B cell (primary cell): Measurements from ENCODE around the gene WNK2. TPM values are rescaled to one million over a fixed set of nuclear protein-coding genes. Genes with fewer than 3 reads are reported as not detected.

ENCODE experiments used
- ATAC-seq: fragments of 200-7000 bp; cut with Tn5 transposase; one replicate; pipeline ENCODE4 v1.10.0; 2021; ENCODE audit warnings: low read depth, mild to moderate bottlenecking, moderate number of reproducible peaks, moderate library complexity
- CTCF ChIA-PET: fragments of 350-600 bp; sonication (Branson Sonifier 250); formaldehyde crosslinking; loops from one replicate; lab custom pipeline; 2021; ENCODE audit warnings: antibody characterized with exemption, inconsistent platforms; lab: Charles Lee
- POLR2A ChIA-PET: fragments of 350-600 bp; sonication (Branson Sonifier 250); formaldehyde crosslinking; loops from one replicate; lab custom pipeline; 2021; ENCODE audit warnings: antibody characterized with exemption; lab: Charles Lee
- DNase-seq: peaks from one replicate; pipeline ENCODE4 v3.0.0; 2013
- H2AFZ ChIP-seq: 2 replicates; pipeline ENCODE4 v1.6.1; 2012; ENCODE audit warnings: mild to moderate bottlenecking, low read depth, low read length; ENCODE audit not compliant: insufficient read depth, poor library complexity, severe bottlenecking
- H3K27ac ChIP-seq, 2 donors: 1 replicate in 1 of 2; 2 replicates in 1 of 2; pipeline ENCODE4 v1.5.1; 2012 to 2013; ENCODE audit warnings: low read length in 2 of 2, mild to moderate bottlenecking in 2 of 2, moderate library complexity in 1 of 2
- H3K27me3 ChIP-seq, 4 experiments: fragments of 200-600 bp in 1 of 4; sonication (generic) in 1 of 4; replicated peaks in 1 of 4; 1 replicate in 2 of 4; 2 replicates in 2 of 4; pipeline versions ENCODE4 v1.6.1 to v1.7.0; 2013 to 2016; ENCODE audit warnings: low read length in 3 of 4, mild to moderate bottlenecking in 2 of 4, mixed read lengths in 1 of 4, moderate library complexity in 1 of 4; ENCODE audit not compliant: insufficient read depth in 4 of 4, control insufficient read depth in 3 of 4; ENCODE audit errors: control extremely low read depth in 1 of 4
- H3K36me3 ChIP-seq, 2 experiments: replicated peaks in 1 of 2; 1 replicate in 1 of 2; 2 replicates in 1 of 2; pipeline versions ENCODE4 v1.6.1 to v1.7.1; 2013; ENCODE audit warnings: low read length in 1 of 2; ENCODE audit not compliant: insufficient read depth in 2 of 2, control insufficient read depth in 1 of 2; ENCODE audit errors: control extremely low read depth in 1 of 2, extremely low read depth in 1 of 2
- H3K4me1 ChIP-seq, 2 donors: fragments of 200-600 bp in 1 of 2; sonication (generic) in 1 of 2; 1 replicate in 1 of 2; 2 replicates in 1 of 2; pipeline versions ENCODE4 v1.5.1 to v1.6.1; 2013 to 2017; ENCODE audit warnings: low read length in 2 of 2; ENCODE audit not compliant: control insufficient read depth in 2 of 2, insufficient read depth in 2 of 2
- H3K4me2 ChIP-seq: replicated peaks from 2 replicates; pipeline ENCODE3; 2012; ENCODE audit warnings: mild to moderate bottlenecking, low read depth, low read length; ENCODE audit not compliant: poor library complexity, severe bottlenecking
- H3K4me3 ChIP-seq, 5 experiments: fragments of 200-600 bp in 1 of 5; sonication (generic) in 1 of 5; 1 replicate in 3 of 5; 2 replicates in 2 of 5; pipeline versions ENCODE4 v1.5.1 to v1.7.0; 2011 to 2016; ENCODE audit warnings: low read length in 4 of 5, mild to moderate bottlenecking in 4 of 5, low read depth in 2 of 5, control low read depth in 1 of 5, moderate library complexity in 1 of 5; ENCODE audit not compliant: insufficient read depth in 1 of 5; ENCODE audit errors: control extremely low read depth in 1 of 5, extremely low read depth in 1 of 5
- H3K79me2 ChIP-seq: fragments of 200-600 bp; sonication (generic); one replicate; pipeline ENCODE4 v1.6.0; 2016; ENCODE audit warnings: low read length; ENCODE audit not compliant: control insufficient read depth, insufficient read depth
- H3K9ac ChIP-seq: fragments of 200-600 bp; sonication (generic); 2 replicates; pipeline ENCODE4 v1.6.1; 2017; ENCODE audit warnings: mild to moderate bottlenecking, low read length, moderate library complexity
- H3K9me3 ChIP-seq, 3 donors: one replicate each; pipeline versions ENCODE4 v1.6.1 to v1.7.1; 2013; ENCODE audit warnings: low read length in 2 of 3; ENCODE audit not compliant: control insufficient read depth in 2 of 3, insufficient read depth in 1 of 3; ENCODE audit errors: control extremely low read depth in 1 of 3
- H4K20me1 ChIP-seq: 2 replicates; pipeline ENCODE4 v1.6.0; 2012; ENCODE audit warnings: mild to moderate bottlenecking, low read length; ENCODE audit not compliant: insufficient read depth, control insufficient read depth, poor library complexity, severe bottlenecking
- H3K27ac Mint-ChIP-seq: one replicate; pipeline ENCODE4 v1.8.0; 2021; ENCODE audit warnings: mixed read lengths
- H3K27me3 Mint-ChIP-seq: one replicate; pipeline ENCODE4 v1.8.0; 2021; ENCODE audit warnings: mixed read lengths
- H3K4me1 Mint-ChIP-seq: one replicate; pipeline ENCODE4 v1.8.0; 2021; ENCODE audit warnings: mixed read lengths
- H3K4me3 Mint-ChIP-seq: one replicate; pipeline ENCODE4 v1.8.0; 2021; ENCODE audit warnings: mixed read lengths
- H3K9me3 Mint-ChIP-seq: one replicate; pipeline ENCODE4 v1.8.0; 2022; ENCODE audit warnings: mixed read lengths; ENCODE audit not compliant: insufficient read depth
- CTCF ChIP-seq: fragments of 200-600 bp; IDR thresholded peaks from one replicate; pipeline ENCODE4 v1.8.0; 2022; ENCODE audit warnings: antibody characterized with exemption, mild to moderate bottlenecking
- EZH2 ChIP-seq: IDR thresholded peaks from 2 replicates; pipeline ENCODE4 v1.6.1; 2012; ENCODE audit warnings: borderline replicate concordance, low read depth, mild to moderate bottlenecking, moderate library complexity, low read length; ENCODE audit not compliant: insufficient read depth, poor library complexity, severe bottlenecking
- WGBS: methylation state at CpG from one replicate; pipeline ENCODE4 v1.1.5; 2013; ENCODE audit warnings: missing lambda C conversion rate; ENCODE audit not compliant: insufficient coverage; 5-methylcytosine and 5-hydroxymethylcytosine counted together
- intact Hi-C: fragments of 100-400 bp; cut with micrococcal nuclease; formaldehyde crosslinking; loops from one replicate; pipeline ENCODE4 v1.10.0; 2022
- polyA plus RNA-seq: library from polyadenylated mRNA; depleted of rRNA; stranded (reverse); fragments of >200 nt; gene quantifications from 2 replicates; pipeline ENCODE4 v1.2.3, GENCODE V29; 2012
- total RNA-seq, 2 donors: library from RNA; stranded (reverse); fragments of 120-200 nt in 1 of 2; gene quantifications; 1 replicate in 1 of 2; 2 replicates in 1 of 2; pipeline versions ENCODE4 v1.2.3 to v1.2.4, GENCODE V29; 2013 to 2022

The WNK2 gene
- total and polyA plus RNA-seq, 2 donors (not counting 1 experiment from before 2014, with no cell fraction given) = 0.49 TPM; not detected in 1

- no peak for ATAC-seq
- ChIA-PET CTCF (no interaction called here), POLR2A (no interaction called here)
- Histone ChIP-seq H3K4me1 (no peaks in the 10 kb centered on the region), H3K9me3 (no peaks in the 10 kb centered on the region), H3K79me2 (no peaks in the 10 kb centered on the region), H3K4me2 (no peak overlapping the region), H2AFZ (no peak overlapping the region), H3K9ac (no peak overlapping the region), H3K27ac (no peak overlapping the region), H3K36me3 (no peaks in the 10 kb centered on the region), H3K27me3 (peaks cover 0 to 2% (median 0%) of the 10 kb centered on the region in 4 experiments), H3K4me3 (no peak overlapping the region), H4K20me1 (no peaks in the 10 kb centered on the region)
- Mint-ChIP-seq H3K9me3 (no peaks in the 10 kb centered on the region), H3K4me3 (no peak overlapping the region), H3K27ac (no peak overlapping the region), H3K4me1 (no peaks in the 10 kb centered on the region), H3K27me3 (no peaks in the 10 kb centered on the region)
- intact Hi-C loops = no loop called here
- TF ChIP-seq EZH2 (no peak), CTCF (no peak)
- no peak for DNase-seq
- WGBS = 94% methylated on average over 20 of the region's 22 CpGs
These were observed 72.3 kb downstream of the WNK2 start for GRCh38 chr9:93255994-93256877.
